ENCODE measurements around the gene FAM153A. TPM values are rescaled to one million over a fixed set of nuclear protein-coding genes. Genes with fewer than 3 reads are reported as not detected.
"Not testable (repeated sequence)": the region's sequence is repeated elsewhere in the genome, so short reads cannot be mapped to it uniquely, and the experiment has no call there.

Gene FAM153A
- total RNA-seq, 4 donors from 2014 or later, result 2.1 to 15.7 (median 9.7) TPM

GRCh38 chr5:177793272-177793671 lies 10.6 kb upstream of the FAM153A start:
- H3K9me3 ChIP-seq, result not testable (repeated sequence)

GRCh38 chr5:177791649-177792048 lies 8.9 kb upstream of the FAM153A start:
- DNase-seq (ENCODE audit: low spot score in 2 of 2); H3K4me3 ChIP-seq; H3K4me1 ChIP-seq; H3K36me3 ChIP-seq; H3K27ac ChIP-seq; H3K27me3 ChIP-seq; H3K9me3 ChIP-seq: not testable (repeated sequence)
- WGBS, 2 donors, result no CpG with 5 or more reads among the region's 12 CpGs

More at GRCh38 chr5:177793272-177793671, 10.6 kb upstream of the FAM153A start:
- H3K4me1 ChIP-seq; H3K4me3 ChIP-seq; H3K27ac ChIP-seq; H3K27me3 ChIP-seq; H3K36me3 ChIP-seq; DNase-seq (ENCODE audit: low spot score in 2 of 2): not testable (repeated sequence)
- WGBS, 2 donors, result 52% methylated on average over 3 of the region's 9 CpGs; no CpG with 5 or more reads in 1 of the 2 donors

- H3K9me3 ChIP-seq; H3K4me1 ChIP-seq; H3K4me3 ChIP-seq; DNase-seq (ENCODE audit: low spot score in 2 of 2); H3K27ac ChIP-seq; H3K27me3 ChIP-seq; H3K36me3 ChIP-seq: not testable (repeated sequence)
- no CpG with 5 or more reads among the region's 23 CpGs for WGBS, 2 donors
Measured at GRCh38 chr5:177782169-177782568, 530 bp downstream of the FAM153A start.

- H3K9me3 ChIP-seq; H3K27ac ChIP-seq; H3K36me3 ChIP-seq; DNase-seq (ENCODE audit: low spot score in 2 of 2); H3K27me3 ChIP-seq; H3K4me1 ChIP-seq; H3K4me3 ChIP-seq: not testable (repeated sequence)
- WGBS, 2 donors, result 79% methylated on average over 1 of the region's 3 CpGs; no CpG with 5 or more reads in 1 of the 2 donors
Measured at GRCh38 chr5:177771206-177771605, 11.5 kb downstream of the FAM153A start.

- H3K9me3 ChIP-seq; H3K36me3 ChIP-seq; H3K27ac ChIP-seq; DNase-seq (ENCODE audit: low spot score in 2 of 2); H3K4me3 ChIP-seq; H3K4me1 ChIP-seq; H3K27me3 ChIP-seq: not testable (repeated sequence)
- WGBS, 2 donors, result 72% methylated on average over 2 of the region's 2 CpGs; no CpG with 5 or more reads in 1 of the 2 donors
Measured at GRCh38 chr5:177770646-177771045, 12.1 kb downstream of the FAM153A start.

- no CpG with 5 or more reads among the region's 15 CpGs for WGBS, 2 donors
- H3K4me1 ChIP-seq; H3K9me3 ChIP-seq; DNase-seq (ENCODE audit: low spot score in 2 of 2); H3K36me3 ChIP-seq; H3K27me3 ChIP-seq; H3K4me3 ChIP-seq; H3K27ac ChIP-seq: not testable (repeated sequence)
Measured at GRCh38 chr5:177763737-177764508, 18.8 kb downstream of the FAM153A start.

GRCh38 chr5:177760954-177761353 lies 21.7 kb downstream of the FAM153A start:
- not testable (repeated sequence) for H3K4me1 ChIP-seq; H3K27ac ChIP-seq; H3K27me3 ChIP-seq; H3K9me3 ChIP-seq; DNase-seq (ENCODE audit: low spot score in 2 of 2); H3K36me3 ChIP-seq; H3K4me3 ChIP-seq
- WGBS, 2 donors, result 63 to 71% methylated on average over 6 to 7 of the region's 8 CpGs

- not testable (repeated sequence) for H3K4me1 ChIP-seq; H3K36me3 ChIP-seq; H3K4me3 ChIP-seq; H3K27me3 ChIP-seq; H3K9me3 ChIP-seq; DNase-seq (ENCODE audit: low spot score in 2 of 2); H3K27ac ChIP-seq
- WGBS, 2 donors, result 83% methylated on average over 2 of the region's 2 CpGs; no CpG with 5 or more reads in 1 of the 2 donors
Measured at GRCh38 chr5:177747354-177747753, 35.3 kb downstream of the FAM153A start.

- not testable (repeated sequence) for H3K27me3 ChIP-seq; H3K4me3 ChIP-seq; H3K36me3 ChIP-seq; H3K4me1 ChIP-seq; DNase-seq (ENCODE audit: low spot score in 2 of 2); H3K27ac ChIP-seq; H3K9me3 ChIP-seq
- 21% methylated on average over 4 of the region's 7 CpGs; no CpG with 5 or more reads in 1 of the 2 donors for WGBS, 2 donors
Measured at GRCh38 chr5:177724858-177725257, 57.8 kb downstream of the FAM153A start.

- not testable (repeated sequence) for H3K27ac ChIP-seq; H3K9me3 ChIP-seq; H3K4me1 ChIP-seq; H3K4me3 ChIP-seq; H3K27me3 ChIP-seq; H3K36me3 ChIP-seq; DNase-seq (ENCODE audit: low spot score in 2 of 2)
- WGBS, 2 donors, result no CpG with 5 or more reads among the region's 6 CpGs
Measured at GRCh38 chr5:177723831-177724485, 58.7 kb downstream of the FAM153A start.

GRCh38 chr5:177722829-177723228 lies 59.9 kb downstream of the FAM153A start:
- H3K27ac ChIP-seq; H3K4me3 ChIP-seq; DNase-seq (ENCODE audit: low spot score in 2 of 2); H3K27me3 ChIP-seq; H3K9me3 ChIP-seq; H3K4me1 ChIP-seq; H3K36me3 ChIP-seq: not testable (repeated sequence)
- 85% methylated on average over 1 of the region's 8 CpGs; no CpG with 5 or more reads in 1 of the 2 donors for WGBS, 2 donors

GRCh38 chr5:177719989-177720388 lies 62.7 kb downstream of the FAM153A start:
- not testable (repeated sequence) for H3K27me3 ChIP-seq; H3K27ac ChIP-seq; H3K4me3 ChIP-seq; H3K9me3 ChIP-seq; DNase-seq (ENCODE audit: low spot score in 2 of 2); H3K36me3 ChIP-seq; H3K4me1 ChIP-seq
- WGBS, 2 donors, result no CpG with 5 or more reads among the region's 8 CpGs

GRCh38 chr5:177715423-177715822 lies 67.3 kb downstream of the FAM153A start:
- not testable (repeated sequence) for H3K9me3 ChIP-seq; DNase-seq (ENCODE audit: low spot score in 2 of 2); H3K36me3 ChIP-seq; H3K4me1 ChIP-seq; H3K27ac ChIP-seq; H3K4me3 ChIP-seq; H3K27me3 ChIP-seq
- WGBS, 2 donors, result 56 to 81% methylated on average over 1 of the region's 1 CpG

- not testable (repeated sequence) for H3K27ac ChIP-seq; H3K27me3 ChIP-seq; H3K36me3 ChIP-seq; H3K4me3 ChIP-seq; H3K9me3 ChIP-seq; DNase-seq (ENCODE audit: low spot score in 2 of 2); H3K4me1 ChIP-seq
- 89 to 92% methylated on average over 8 to 16 of the region's 22 CpGs for WGBS, 2 donors
Measured at GRCh38 chr5:177696100-177696499, 86.6 kb downstream of the FAM153A start.
